ENCODE measurements around the gene PTPRG. TPM values are rescaled to one million over a fixed set of nuclear protein-coding genes. Genes with fewer than 3 reads are reported as not detected.

PTPRG gene
- total and polyA plus RNA-seq, 4 donors: 3.6 to 35.6 (median 8.1) TPM

GRCh38 chr3:61638741-61639140 lies 77.4 kb downstream of the PTPRG start:
- Histone ChIP-seq H3K27me3 (ENCODE audit: control insufficient read depth in 4 of 4, insufficient read depth in 4 of 4, low read length in 3 of 4) (no peaks in the 10 kb centered on the region), H3K9me3 (ENCODE audit: control insufficient read depth in 4 of 4, low read length in 3 of 4) (no peaks in the 10 kb centered on the region), H3K27ac (ENCODE audit: low read depth in 1 of 2, low read length in 2 of 2) (no peak overlapping the region), H3K4me1 (ENCODE audit: control insufficient read depth in 4 of 4, insufficient read depth in 4 of 4, low read length in 3 of 4) (peaks cover 7 to 28% (median 19%) of the 10 kb centered on the region in 4 donors), H3K9ac (ENCODE audit: low read depth in 1 of 2, low read length in 2 of 2) (no peak overlapping the region), H3K4me3 (ENCODE audit: low read depth in 1 of 3, low read length in 3 of 3) (no peak overlapping the region), H3K36me3 (ENCODE audit: control insufficient read depth in 4 of 4, insufficient read depth in 3 of 4, low read depth in 1 of 4, low read length in 3 of 4) (no peaks in the 10 kb centered on the region)
- DNase-seq (ENCODE audit: low spot score): no peak
- TF ChIP-seq, protein P1, sequence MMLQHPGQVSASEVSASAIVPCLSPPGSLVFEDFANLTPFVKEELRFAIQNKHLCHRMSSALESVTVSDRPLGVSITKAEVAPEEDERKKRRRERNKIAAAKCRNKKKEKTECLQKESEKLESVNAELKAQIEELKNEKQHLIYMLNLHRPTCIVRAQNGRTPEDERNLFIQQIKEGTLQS (IDR thresholded peaks at IDR 0.05): no peak
- TF ChIP-seq HNF4A (conservative IDR thresholded peaks at IDR 0.05) (no peak), RAD21 (IDR thresholded peaks at IDR 0.05) (no peak), YY1 (IDR thresholded peaks at IDR 0.05) (no peak), SP1 (IDR thresholded peaks at IDR 0.05) (no peak), FOXA2 (IDR thresholded peaks at IDR 0.05) (no peak), JUND (IDR thresholded peaks at IDR 0.05) (no peak), ZBTB33 (IDR thresholded peaks at IDR 0.05) (no peak), HNF4G (IDR thresholded peaks at IDR 0.05) (no peak), EGR1 (IDR thresholded peaks at IDR 0.05; ENCODE audit: low read depth in 2 of 2) (no peak), TAF1 (conservative IDR thresholded peaks at IDR 0.05) (no peak), GABPA (IDR thresholded peaks at IDR 0.05 in 1 of 2, conservative IDR thresholded peaks at IDR 0.05 in 1 of 2) (no peak), NR2F2 (IDR thresholded peaks at IDR 0.05) (no peak), MAX (IDR thresholded peaks at IDR 0.05) (no peak), RXRA (IDR thresholded peaks at IDR 0.05) (no peak), FOXA1 (IDR thresholded peaks at IDR 0.05) (no peak)
- TF ChIP-seq, protein P2, sequence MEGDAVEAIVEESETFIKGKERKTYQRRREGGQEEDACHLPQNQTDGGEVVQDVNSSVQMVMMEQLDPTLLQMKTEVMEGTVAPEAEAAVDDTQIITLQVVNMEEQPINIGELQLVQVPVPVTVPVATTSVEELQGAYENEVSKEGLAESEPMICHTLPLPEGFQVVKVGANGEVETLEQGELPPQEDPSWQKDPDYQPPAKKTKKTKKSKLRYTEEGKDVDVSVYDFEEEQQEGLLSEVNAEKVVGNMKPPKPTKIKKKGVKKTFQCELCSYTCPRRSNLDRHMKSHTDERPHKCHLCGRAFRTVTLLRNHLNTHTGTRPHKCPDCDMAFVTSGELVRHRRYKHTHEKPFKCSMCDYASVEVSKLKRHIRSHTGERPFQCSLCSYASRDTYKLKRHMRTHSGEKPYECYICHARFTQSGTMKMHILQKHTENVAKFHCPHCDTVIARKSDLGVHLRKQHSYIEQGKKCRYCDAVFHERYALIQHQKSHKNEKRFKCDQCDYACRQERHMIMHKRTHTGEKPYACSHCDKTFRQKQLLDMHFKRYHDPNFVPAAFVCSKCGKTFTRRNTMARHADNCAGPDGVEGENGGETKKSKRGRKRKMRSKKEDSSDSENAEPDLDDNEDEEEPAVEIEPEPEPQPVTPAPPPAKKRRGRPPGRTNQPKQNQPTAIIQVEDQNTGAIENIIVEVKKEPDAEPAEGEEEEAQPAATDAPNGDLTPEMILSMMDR (IDR thresholded peaks at IDR 0.05; ENCODE audit: low read depth, low read length, missing input control): no peak
- TF ChIP-seq, protein P3, sequence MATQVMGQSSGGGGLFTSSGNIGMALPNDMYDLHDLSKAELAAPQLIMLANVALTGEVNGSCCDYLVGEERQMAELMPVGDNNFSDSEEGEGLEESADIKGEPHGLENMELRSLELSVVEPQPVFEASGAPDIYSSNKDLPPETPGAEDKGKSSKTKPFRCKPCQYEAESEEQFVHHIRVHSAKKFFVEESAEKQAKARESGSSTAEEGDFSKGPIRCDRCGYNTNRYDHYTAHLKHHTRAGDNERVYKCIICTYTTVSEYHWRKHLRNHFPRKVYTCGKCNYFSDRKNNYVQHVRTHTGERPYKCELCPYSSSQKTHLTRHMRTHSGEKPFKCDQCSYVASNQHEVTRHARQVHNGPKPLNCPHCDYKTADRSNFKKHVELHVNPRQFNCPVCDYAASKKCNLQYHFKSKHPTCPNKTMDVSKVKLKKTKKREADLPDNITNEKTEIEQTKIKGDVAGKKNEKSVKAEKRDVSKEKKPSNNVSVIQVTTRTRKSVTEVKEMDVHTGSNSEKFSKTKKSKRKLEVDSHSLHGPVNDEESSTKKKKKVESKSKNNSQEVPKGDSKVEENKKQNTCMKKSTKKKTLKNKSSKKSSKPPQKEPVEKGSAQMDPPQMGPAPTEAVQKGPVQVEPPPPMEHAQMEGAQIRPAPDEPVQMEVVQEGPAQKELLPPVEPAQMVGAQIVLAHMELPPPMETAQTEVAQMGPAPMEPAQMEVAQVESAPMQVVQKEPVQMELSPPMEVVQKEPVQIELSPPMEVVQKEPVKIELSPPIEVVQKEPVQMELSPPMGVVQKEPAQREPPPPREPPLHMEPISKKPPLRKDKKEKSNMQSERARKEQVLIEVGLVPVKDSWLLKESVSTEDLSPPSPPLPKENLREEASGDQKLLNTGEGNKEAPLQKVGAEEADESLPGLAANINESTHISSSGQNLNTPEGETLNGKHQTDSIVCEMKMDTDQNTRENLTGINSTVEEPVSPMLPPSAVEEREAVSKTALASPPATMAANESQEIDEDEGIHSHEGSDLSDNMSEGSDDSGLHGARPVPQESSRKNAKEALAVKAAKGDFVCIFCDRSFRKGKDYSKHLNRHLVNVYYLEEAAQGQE (IDR thresholded peaks at IDR 0.05): no peak
- 97% methylated on average over 1 of the region's 1 CpG for WGBS

All from liver (tissue), 9 donors.